GM10248 (cell line): ENCODE data around the gene VSIG10L.

Experiments used
- CTCF ChIA-PET: fragments of 300-600 bp; sonication (Branson Sonifier 250); formaldehyde crosslinking; extraction: SDS; loops from one replicate; lab custom pipeline; 2021; ENCODE audit warnings: antibody characterized with exemption; lab: Yijun Ruan, JAX
- POLR2A ChIA-PET: fragments of 350-650 bp; sonication (Branson Sonifier 250); formaldehyde crosslinking; extraction: SDS; loops from one replicate; lab custom pipeline; 2020; ENCODE audit warnings: antibody characterized with exemption; lab: Yijun Ruan, JAX
- DNase-seq: peaks from one replicate; pipeline ENCODE4 v3.0.0; 2012; ENCODE audit errors: extremely low spot score
- CTCF ChIP-seq: IDR thresholded peaks from 2 replicates; pipeline ENCODE4 v1.5.1; 2012; ENCODE audit warnings: mild to moderate bottlenecking, low read depth; ENCODE audit errors: extremely low read depth, missing control alignments, control extremely low read depth

VSIG10L gene

GRCh38 chr19:51365965-51366388, 24.0 kb upstream of the VSIG10L start, which contains the start of gene ETFB:
Gene ETFB (minus strand): TSS chr19:51366388. CDS start chr19:51366326, 62 bp downstream.
- POLR2A ChIA-PET = interaction anchor here (0.8 to 0.9 kb wide), 2 partner anchors 28 to 564 kb away, joined by 3 to 4 read pairs; no protein-coding TSS in a partner anchor
- CTCF ChIA-PET = interaction anchor here (0.9 to 2.1 kb wide), 5 partner anchors 11 to 295 kb away, joined by 3 to 8 read pairs (median 4); partner anchors contain the start of gene SIGLEC10
- TF ChIP-seq CTCF = no peak
- no peak for DNase-seq

GRCh38 chr19:51365211-51365964, 23.4 kb upstream of the VSIG10L start:
- POLR2A ChIA-PET = interaction anchor here (0.8 to 0.9 kb wide), 2 partner anchors 29 to 564 kb away, joined by 3 to 4 read pairs; no protein-coding TSS in a partner anchor
- no peak for DNase-seq
- peak; percentile 8 for TF ChIP-seq CTCF
- CTCF ChIA-PET = interaction anchor here (0.7 to 2.1 kb wide), 8 partner anchors 11 to 296 kb away, joined by 3 to 8 read pairs (median 4); partner anchors contain the start of gene SIGLEC10

GRCh38 chr19:51364200-51365106, 22.5 kb upstream of the VSIG10L start:
- no peak for TF ChIP-seq CTCF
- ChIA-PET POLR2A (no interaction called here), CTCF (interaction anchor here (1.4 to 2.1 kb wide), 3 partner anchors 24 to 44 kb away, joined by 3 to 11 read pairs (median 8); partner anchors contain the start of gene VSIG10L)
- no peak for DNase-seq

- TF ChIP-seq CTCF = no peak
- no peak for DNase-seq
- POLR2A ChIA-PET = no interaction called here
- CTCF ChIA-PET = no interaction called here
These were observed 19.3 kb upstream of the VSIG10L start for GRCh38 chr19:51361239-51361638.

GRCh38 chr19:51359294-51359693, 17.4 kb upstream of the VSIG10L start:
- CTCF ChIA-PET = interaction anchor here (0.7 to 1.2 kb wide), 6 partner anchors 9 to 36 kb away, joined by 3 to 5 read pairs (median 5); partner anchors contain the start of genes CLDND2 and VSIG10L
- POLR2A ChIA-PET = no interaction called here
- DNase-seq = no peak
- TF ChIP-seq CTCF = no peak

GRCh38 chr19:51357952-51358351, 16.0 kb upstream of the VSIG10L start:
- CTCF ChIA-PET = interaction anchor here (1.0 to 1.1 kb wide), 2 partner anchors 17 to 59 kb away, joined by 3 read pairs; partner anchors contain the start of gene SIGLEC10
- POLR2A ChIA-PET = no interaction called here
- DNase-seq = no peak
- TF ChIP-seq CTCF = no peak
